BLaER1 treated with 17β-estradiol and CSF1 and Interleukin-3, amounts not matched to agents 10 nM and 100 nM (cell line): ENCODE measurements around the gene FBLN1.
"Not testable (repeated sequence)": the region's sequence is repeated elsewhere in the genome, so short reads cannot be mapped to it uniquely, and the experiment has no call there.

Experiments
- H3K27ac ChIP-seq, 11 experiments: shearing (Covaris generic); formaldehyde crosslinking; 2 replicates each; pipeline ENCODE4 v1.8.1; 2022
- H3K27me3 ChIP-seq, 11 experiments: shearing (Covaris generic); formaldehyde crosslinking; 2 replicates each; pipeline ENCODE4 v1.8.1; 2022
- H3K36me3 ChIP-seq, 11 experiments: shearing (Covaris generic); formaldehyde crosslinking; 2 replicates each; pipeline ENCODE4 v1.8.1; 2022
- H3K4me1 ChIP-seq, 10 experiments: shearing (Covaris generic); formaldehyde crosslinking; 2 replicates each; pipeline ENCODE4 v1.8.1; 2022
- H3K4me2 ChIP-seq, 11 experiments: shearing (Covaris generic); formaldehyde crosslinking; 2 replicates each; pipeline ENCODE4 v1.8.1; 2022
- H3K4me3 ChIP-seq, 10 experiments: shearing (Covaris generic); formaldehyde crosslinking; 2 replicates each; pipeline ENCODE4 v1.8.1; 2022
- H3K9ac ChIP-seq, 11 experiments: shearing (Covaris generic); formaldehyde crosslinking; 2 replicates each; pipeline ENCODE4 v1.8.1; 2022
- H3K9me3 ChIP-seq, 11 experiments: shearing (Covaris generic); formaldehyde crosslinking; replicated peaks in 1 of 11; 2 replicates each; pipeline ENCODE4 v1.8.1; 2022
- H4K20me1 ChIP-seq, 11 experiments: shearing (Covaris generic); formaldehyde crosslinking; 2 replicates each; pipeline ENCODE4 v1.8.1; 2022
- Cebpa-rat ChIP-seq, 11 experiments: shearing (Covaris generic); IDR thresholded peaks; 2 replicates each; pipeline ENCODE4 v1.8.1; 2022

Gene FBLN1

GRCh38 chr22:45612451-45612901 is 109.8 kb downstream of the FBLN1 start:
- Histone ChIP-seq H3K4me2 (peak overlapping the region; percentile 57 to 81 (median 72)), H4K20me1 (no peaks in the 10 kb centered on the region), H3K9ac (peak overlapping the region in 10 of 11 experiments; percentile 10 to 66 (median 43); a peak in 17 of 22 replicates), H3K4me3 (peak overlapping the region in 4 of 10 experiments; percentile 4 to 29 (median 10); a peak in 6 of 20 replicates), H3K27me3 (no peaks in the 10 kb centered on the region), H3K27ac (peak overlapping the region in 9 of 11 experiments; percentile 14 to 76 (median 60); a peak in 16 of 22 replicates), H3K9me3 (peaks cover 0 to 5% (median 0%) of the 10 kb centered on the region in 11 experiments; a peak in 1 of 22 replicates), H3K4me1 (peaks cover 37 to 62% (median 42%) of the 10 kb centered on the region in 10 experiments), H3K36me3 (no peaks in the 10 kb centered on the region)
- TF ChIP-seq Cebpa-rat (IDR thresholded peaks at IDR 0.05): no peak

GRCh38 chr22:45612940-45613339 is 110.3 kb downstream of the FBLN1 start:
- Histone ChIP-seq H3K27me3 (no peaks in the 10 kb centered on the region), H3K4me1 (peaks cover 34 to 58% (median 39%) of the 10 kb centered on the region in 10 experiments), H4K20me1 (no peaks in the 10 kb centered on the region), H3K36me3 (no peaks in the 10 kb centered on the region), H3K4me2 (peak overlapping the region; percentile 57 to 81 (median 72)), H3K9me3 (peaks cover 0 to 5% (median 0%) of the 10 kb centered on the region in 11 experiments; a peak in 1 of 22 replicates), H3K27ac (peak overlapping the region in 9 of 11 experiments; percentile 14 to 76 (median 60); a peak in 17 of 22 replicates), H3K9ac (peak overlapping the region in 10 of 11 experiments; percentile 10 to 66 (median 43); a peak in 15 of 22 replicates), H3K4me3 (peak overlapping the region in 1 of 10 experiments; percentile 21; a peak in 2 of 20 replicates)
- TF ChIP-seq Cebpa-rat (IDR thresholded peaks at IDR 0.05): no peak

- Histone ChIP-seq H3K4me2 (no peak overlapping the region), H3K27me3 (no peaks in the 10 kb centered on the region), H3K9ac (no peak overlapping the region), H4K20me1 (no peaks in the 10 kb centered on the region), H3K36me3 (no peaks in the 10 kb centered on the region), H3K4me1 (peaks cover 24 to 48% (median 28%) of the 10 kb centered on the region in 10 experiments), H3K9me3 (peaks cover 0 to 11% (median 7%) of the 10 kb centered on the region in 11 experiments; a peak in 4 of 22 replicates), H3K27ac (no peak overlapping the region), H3K4me3 (no peak overlapping the region)
- TF ChIP-seq Cebpa-rat (IDR thresholded peaks at IDR 0.05): no peak
These were observed 112.7 kb downstream of the FBLN1 start for GRCh38 chr22:45615364-45615763.

- Histone ChIP-seq H3K4me3 (no peak overlapping the region), H4K20me1 (no peaks in the 10 kb centered on the region), H3K9me3 (peaks cover 0 to 11% (median 7%) of the 10 kb centered on the region in 11 experiments; a peak in 4 of 22 replicates), H3K36me3 (no peaks in the 10 kb centered on the region), H3K4me2 (no peak overlapping the region), H3K4me1 (peaks cover 24 to 44% (median 28%) of the 10 kb centered on the region in 10 experiments), H3K27ac (no peak overlapping the region), H3K27me3 (no peaks in the 10 kb centered on the region), H3K9ac (no peak overlapping the region)
- TF ChIP-seq Cebpa-rat (IDR thresholded peaks at IDR 0.05): no peak
These were observed 113.7 kb downstream of the FBLN1 start for GRCh38 chr22:45616432-45616831.

GRCh38 chr22:45617948-45618347 is 115.3 kb downstream of the FBLN1 start:
- peaks cover 14 to 29% (median 17%) of the 10 kb centered on the region in 10 experiments for H3K4me1 ChIP-seq
- no peak for TF ChIP-seq Cebpa-rat (IDR thresholded peaks at IDR 0.05)
- no peak overlapping the region for H3K9ac ChIP-seq
- peaks cover 0 to 11% (median 7%) of the 10 kb centered on the region in 11 experiments; a peak in 4 of 22 replicates for H3K9me3 ChIP-seq
- no peak overlapping the region for H3K27ac ChIP-seq
- H3K4me2 ChIP-seq: no peak overlapping the region
- H4K20me1 ChIP-seq: no peaks in the 10 kb centered on the region
- H3K36me3 ChIP-seq: no peaks in the 10 kb centered on the region
- no peaks in the 10 kb centered on the region for H3K27me3 ChIP-seq
- H3K4me3 ChIP-seq: no peak overlapping the region

- Histone ChIP-seq H4K20me1 (no peaks in the 10 kb centered on the region), H3K27me3 (no peaks in the 10 kb centered on the region), H3K27ac (no peak overlapping the region), H3K9ac (no peak overlapping the region), H3K4me3 (no peak overlapping the region), H3K4me1 (peaks cover 10 to 33% (median 12%) of the 10 kb centered on the region in 10 experiments), H3K9me3 (peaks cover 0 to 11% (median 7%) of the 10 kb centered on the region in 11 experiments; a peak in 4 of 22 replicates), H3K4me2 (no peak overlapping the region), H3K36me3 (no peaks in the 10 kb centered on the region)
- TF ChIP-seq Cebpa-rat (IDR thresholded peaks at IDR 0.05): no peak
These were observed 118.0 kb downstream of the FBLN1 start for GRCh38 chr22:45620706-45621105.

GRCh38 chr22:45621836-45622600 is 119.3 kb downstream of the FBLN1 start:
- Histone ChIP-seq H3K4me3 (no peak overlapping the region), H3K9ac (no peak overlapping the region), H3K27me3 (no peaks in the 10 kb centered on the region), H3K9me3 (peaks cover 0 to 9% (median 6%) of the 10 kb centered on the region in 11 experiments; a peak in 3 of 22 replicates), H3K4me1 (peaks cover 10 to 25% (median 12%) of the 10 kb centered on the region in 10 experiments), H3K36me3 (no peaks in the 10 kb centered on the region), H3K27ac (no peak overlapping the region), H3K4me2 (peak overlapping the region in 1 of 11 experiments; percentile 13; a peak in 1 of 22 replicates), H4K20me1 (no peaks in the 10 kb centered on the region)
- no peak for TF ChIP-seq Cebpa-rat (IDR thresholded peaks at IDR 0.05)

- H3K9me3 ChIP-seq, H3K4me3 ChIP-seq, H3K36me3 ChIP-seq, H3K9ac ChIP-seq, H3K27ac ChIP-seq, H4K20me1 ChIP-seq, H3K27me3 ChIP-seq: not testable (repeated sequence)
- H3K4me2 ChIP-seq: peak overlapping the region in 3 of 11 experiments; percentile 1 to 23 (median 21); a peak in 5 of 22 replicates
- peaks cover 15 to 28% (median 21%) of the 10 kb centered on the region in 10 experiments for H3K4me1 ChIP-seq
These were observed 120.9 kb downstream of the FBLN1 start for GRCh38 chr22:45623464-45624145.

GRCh38 chr22:45626198-45626651 is 123.5 kb downstream of the FBLN1 start:
- H3K4me3 ChIP-seq: no peak overlapping the region

More at GRCh38 chr22:45626198-45626651, 123.5 kb downstream of the FBLN1 start:
- Histone ChIP-seq H3K4me1 (peaks cover 26 to 42% (median 34%) of the 10 kb centered on the region in 10 experiments), H3K4me2 (no peak overlapping the region), H4K20me1 (no peaks in the 10 kb centered on the region), H3K9ac (no peak overlapping the region), H3K36me3 (no peaks in the 10 kb centered on the region), H3K9me3 (0 out of 22 replicates have a peak, but pooled peaks cover 0 to 5% (median 0%) of the 10 kb centered on the region in 11 experiments), H3K27ac (no peak overlapping the region), H3K27me3 (peaks cover 0 to 10% (median 0%) of the 10 kb centered on the region in 11 experiments; a peak in 3 of 22 replicates)
- no peak for TF ChIP-seq Cebpa-rat (IDR thresholded peaks at IDR 0.05)
